ENCODE results near the gene PLEKHF1. TPM values are rescaled to one million over a fixed set of nuclear protein-coding genes. Genes with fewer than 3 reads are reported as not detected.

PLEKHF1 gene
- polyA plus RNA-seq, 10 donors = 2.7 to 4.9 (median 3.6) TPM

DNA sequence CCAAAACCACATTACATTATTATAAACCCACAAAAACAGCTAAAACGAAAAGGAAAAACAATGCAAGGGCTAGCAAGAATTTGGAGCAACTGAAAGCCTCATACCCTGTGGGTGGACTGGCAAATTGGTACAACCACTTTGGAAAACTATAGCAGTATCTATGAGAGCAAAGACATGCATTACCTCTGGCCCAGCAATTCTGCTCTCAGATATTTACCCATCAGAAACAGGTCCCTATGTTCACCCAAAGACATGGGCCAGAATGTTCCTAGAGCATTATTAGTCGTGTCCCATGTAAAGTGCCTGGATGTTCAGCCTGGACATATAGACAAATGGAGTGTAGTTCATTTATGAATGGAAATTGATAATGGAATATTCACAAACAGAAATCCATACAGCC lies 31.3 kb upstream of the PLEKHF1 start:
- no peak for DNase-seq

DNA sequence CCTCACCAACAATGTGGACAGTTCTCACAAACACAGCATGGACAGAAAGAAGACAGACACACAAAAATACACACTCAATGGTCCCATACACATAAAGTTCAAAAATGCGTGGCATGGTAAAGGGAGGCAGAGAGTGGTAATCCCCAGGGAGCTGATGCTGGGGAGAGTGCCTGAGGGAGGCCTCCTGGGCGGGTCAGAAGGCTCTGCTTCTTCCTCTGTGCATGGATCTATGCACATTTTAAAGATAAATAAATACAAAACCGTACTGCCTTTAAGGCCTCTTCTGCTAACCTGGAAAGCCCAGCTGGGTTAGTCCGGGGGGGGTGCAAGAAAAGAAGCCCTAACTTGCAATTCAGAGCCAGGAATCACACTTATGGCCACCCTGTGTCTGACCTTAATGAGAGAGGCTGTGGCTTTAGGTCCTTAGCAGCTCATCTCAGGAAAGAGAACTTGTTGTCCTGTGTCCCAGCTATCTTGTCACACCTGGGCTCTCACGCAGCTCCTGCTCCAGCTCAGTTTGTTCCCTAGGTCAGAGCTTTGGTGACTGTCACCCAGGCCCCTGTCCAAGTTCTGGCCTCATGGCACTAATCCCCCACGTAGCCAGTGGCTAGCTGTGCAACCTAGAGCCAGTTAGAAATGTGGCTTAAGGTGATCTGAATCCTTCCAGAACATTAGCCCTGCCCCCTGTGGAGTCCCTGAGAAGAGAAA lies 30.7 kb upstream of the PLEKHF1 start:
- no peak for DNase-seq

DNA sequence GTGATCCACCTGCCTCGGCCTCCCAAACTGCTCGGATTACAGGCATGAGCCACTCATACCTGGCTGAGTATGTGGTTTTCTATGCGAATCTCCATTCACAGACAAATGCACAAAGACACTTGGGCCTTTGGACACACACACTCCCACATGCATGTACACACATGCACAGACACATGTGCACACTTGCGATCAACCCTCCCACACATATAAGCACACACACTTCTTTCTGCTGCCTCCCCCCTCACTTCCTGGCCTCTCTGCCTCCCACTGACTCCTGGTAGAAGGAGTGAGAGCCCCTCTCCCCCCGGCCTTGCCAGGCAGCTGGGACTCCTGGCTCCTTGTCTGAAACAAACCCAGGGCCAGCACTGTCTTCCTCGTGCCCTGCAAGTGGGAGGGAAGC lies 29.3 kb upstream of the PLEKHF1 start:
- DNase-seq = no peak

DNA sequence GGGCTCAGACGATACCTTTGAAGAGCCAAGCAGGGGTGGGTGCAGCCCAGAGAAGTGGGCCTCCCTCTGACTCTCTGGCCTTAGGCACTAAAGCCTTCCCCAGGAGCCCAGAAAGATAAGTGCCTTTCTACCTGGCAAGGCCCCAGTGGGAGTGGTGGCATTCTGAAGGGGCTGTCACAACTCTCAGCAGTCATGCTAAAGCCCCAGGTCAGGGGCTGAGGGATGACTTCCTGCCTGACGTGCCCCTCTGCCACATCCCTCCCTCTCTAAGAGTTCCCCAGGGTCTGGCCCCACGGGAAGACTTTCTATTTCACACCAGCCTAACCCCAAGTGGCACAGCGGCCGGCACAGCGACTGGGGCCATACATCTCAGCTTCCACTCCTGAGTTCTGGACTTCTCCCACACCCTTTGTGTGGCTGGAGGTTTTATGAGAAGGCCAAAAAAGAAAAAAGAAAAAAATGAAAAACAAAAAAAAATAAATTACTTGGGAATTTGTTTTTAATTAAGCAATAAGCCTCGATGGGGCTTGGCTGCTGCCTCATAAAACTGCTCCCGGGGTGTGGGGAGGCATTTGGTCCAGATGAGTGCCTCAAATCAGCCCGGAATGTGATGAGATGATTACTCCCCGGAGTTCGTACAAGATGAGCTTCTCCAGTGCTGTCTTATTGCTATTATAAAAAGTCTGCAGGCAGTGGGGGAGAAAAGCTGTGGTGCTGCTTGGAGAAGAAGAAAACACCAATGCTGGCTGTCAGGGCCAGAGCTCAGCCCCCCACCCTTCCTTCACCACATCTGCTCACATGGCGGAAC lies 28.5 kb upstream of the PLEKHF1 start:
- peak in 2 of 3 donors; percentile 19 to 51 for DNase-seq

DNA sequence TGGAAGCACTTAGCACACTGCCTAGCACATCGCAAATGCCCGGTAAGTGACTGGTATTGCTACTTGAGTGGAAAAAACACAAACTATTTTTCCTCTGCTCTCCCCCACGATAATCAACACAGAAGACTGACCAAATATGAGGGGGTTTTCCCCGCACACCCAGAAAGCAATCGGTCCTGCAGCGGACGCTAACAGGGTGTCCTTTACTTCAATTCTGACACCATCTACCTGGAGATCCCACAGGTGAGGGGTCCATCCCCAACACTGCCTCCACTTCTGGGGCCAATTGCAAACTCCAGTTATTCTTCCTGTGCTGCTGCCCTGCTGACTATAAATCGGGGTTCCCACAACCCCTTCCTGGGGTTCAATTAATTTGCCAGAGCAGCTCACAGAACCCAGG lies 26.2 kb upstream of the PLEKHF1 start:
- DNase-seq = no peak

DNA sequence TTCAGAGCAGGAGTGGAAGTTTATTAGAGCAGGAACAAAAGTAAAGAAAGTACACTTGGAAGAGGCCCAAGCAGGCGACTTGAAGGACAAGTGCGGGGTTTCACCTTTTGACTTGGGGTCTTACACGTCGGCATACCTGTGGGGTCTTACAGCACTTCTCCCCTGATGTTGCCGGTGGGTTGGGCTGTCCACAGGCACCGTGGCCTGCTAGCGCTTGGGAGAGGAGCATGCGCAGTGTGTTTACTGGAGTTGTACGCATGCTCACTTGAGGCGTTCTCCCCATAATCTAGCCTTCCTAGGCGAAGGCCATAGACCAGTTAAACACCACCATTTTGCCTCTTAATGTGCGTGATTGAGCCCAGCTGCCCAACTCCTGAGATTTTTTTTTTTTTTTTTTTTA lies 25.0 kb upstream of the PLEKHF1 start:
- DNase-seq = no peak

DNA sequence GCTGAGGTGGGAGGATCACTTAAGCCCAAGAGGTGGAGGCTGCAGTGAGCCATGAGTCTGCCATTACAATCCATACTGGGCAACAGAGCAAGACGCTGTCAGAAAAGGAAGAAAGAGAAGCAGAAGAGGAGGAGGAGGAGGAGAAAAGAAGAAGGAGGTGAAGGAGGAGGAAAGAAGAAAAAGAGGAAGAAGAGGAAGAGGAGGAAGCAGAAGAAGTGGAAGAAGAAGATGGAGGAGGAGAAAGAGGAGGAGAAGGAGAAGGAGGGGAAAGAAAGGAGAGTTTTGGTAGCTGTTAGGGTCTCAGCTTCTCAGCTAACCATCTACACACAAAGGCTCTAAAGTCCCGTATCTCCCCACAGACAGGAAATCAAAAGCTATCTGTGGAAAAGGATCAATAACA lies 23.7 kb upstream of the PLEKHF1 start:
- no peak for DNase-seq

DNA sequence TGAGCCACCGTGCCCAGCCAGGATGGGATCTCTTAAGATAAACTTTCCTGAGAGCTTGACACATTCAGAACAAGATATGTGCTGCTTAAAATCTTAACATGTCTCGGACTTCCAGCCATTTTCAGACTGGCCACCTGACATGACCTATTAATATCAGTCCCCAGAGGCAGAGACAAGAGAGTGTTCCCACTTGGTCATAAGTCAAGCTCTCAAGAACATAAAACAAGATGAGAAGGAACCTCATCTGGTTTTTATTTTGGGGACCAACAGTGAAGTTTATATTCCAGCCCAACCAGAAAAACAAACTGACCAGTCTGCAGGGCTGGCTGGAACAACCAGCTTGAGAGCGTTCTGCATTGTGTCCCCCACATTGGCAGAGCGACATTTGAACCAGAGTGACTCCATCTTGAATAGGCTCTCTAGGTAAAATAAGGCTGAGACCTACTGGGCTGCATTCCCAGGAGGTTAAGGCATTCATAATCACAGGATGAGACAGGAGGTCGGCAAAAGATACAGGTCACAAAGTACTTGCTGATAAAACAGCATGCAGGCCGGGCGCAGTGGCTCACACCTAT lies 21.8 kb upstream of the PLEKHF1 start:
- peak in 1 of 3 donors; percentile 15 for DNase-seq

DNA sequence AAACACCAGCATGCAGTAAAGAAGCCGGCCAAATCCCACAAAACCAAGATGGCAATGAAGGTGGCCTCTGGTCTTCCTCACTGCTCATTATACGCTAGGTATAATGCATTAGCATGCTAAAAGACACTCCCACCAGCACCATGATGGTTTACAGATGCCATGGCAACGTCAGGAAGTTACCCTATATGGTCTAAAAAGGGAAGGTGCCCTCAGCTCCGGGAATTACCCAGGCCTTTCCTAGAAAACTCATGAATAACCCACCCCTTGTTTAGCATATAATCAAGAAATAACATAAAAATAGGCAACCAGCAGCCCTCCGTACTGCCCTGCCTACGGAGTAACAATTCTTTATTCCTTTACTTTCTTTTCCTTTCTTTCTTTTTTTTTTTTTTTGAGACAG lies 21.1 kb upstream of the PLEKHF1 start:
- no peak for DNase-seq

DNA sequence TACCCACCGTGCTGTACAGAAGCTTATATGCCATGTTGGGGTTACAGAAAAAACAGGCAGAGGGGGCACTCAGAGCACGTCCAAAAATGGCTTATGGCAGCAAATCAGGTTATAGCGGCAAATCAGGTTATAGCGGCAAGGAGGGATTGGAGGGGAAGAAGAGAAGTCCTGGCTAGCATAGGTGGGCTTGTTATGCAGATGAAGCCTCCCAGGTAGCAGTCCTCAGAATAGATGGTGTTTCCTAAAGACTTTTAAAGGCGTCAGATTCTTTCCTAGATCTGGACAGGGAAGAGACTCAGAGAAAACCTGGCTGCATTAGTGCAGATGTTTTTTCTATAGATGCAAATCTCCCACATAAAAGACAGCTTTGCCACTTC lies 19.8 kb upstream of the PLEKHF1 start:
- no peak for DNase-seq

DNA sequence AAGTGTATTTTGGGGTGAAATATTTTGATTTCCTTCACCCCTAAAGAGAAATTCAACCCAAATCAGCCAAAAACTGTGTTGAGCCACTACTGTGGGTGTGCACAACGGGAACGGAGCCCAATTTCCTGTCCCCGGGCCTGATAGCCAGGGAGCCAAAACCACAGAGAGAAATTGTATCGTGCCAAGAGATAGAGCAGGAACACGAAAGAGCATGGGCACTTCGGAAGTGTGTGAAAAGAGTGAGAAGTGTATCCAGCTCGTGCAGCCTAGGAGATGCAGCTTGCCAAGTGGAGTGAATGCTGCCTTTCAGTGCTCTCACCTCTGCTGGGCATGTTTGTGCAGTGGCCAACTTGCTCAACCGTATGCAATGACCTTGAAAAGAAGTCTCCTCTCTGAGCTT lies 19.4 kb upstream of the PLEKHF1 start:
- DNase-seq = peak in 1 of 3 donors; percentile 26

DNA sequence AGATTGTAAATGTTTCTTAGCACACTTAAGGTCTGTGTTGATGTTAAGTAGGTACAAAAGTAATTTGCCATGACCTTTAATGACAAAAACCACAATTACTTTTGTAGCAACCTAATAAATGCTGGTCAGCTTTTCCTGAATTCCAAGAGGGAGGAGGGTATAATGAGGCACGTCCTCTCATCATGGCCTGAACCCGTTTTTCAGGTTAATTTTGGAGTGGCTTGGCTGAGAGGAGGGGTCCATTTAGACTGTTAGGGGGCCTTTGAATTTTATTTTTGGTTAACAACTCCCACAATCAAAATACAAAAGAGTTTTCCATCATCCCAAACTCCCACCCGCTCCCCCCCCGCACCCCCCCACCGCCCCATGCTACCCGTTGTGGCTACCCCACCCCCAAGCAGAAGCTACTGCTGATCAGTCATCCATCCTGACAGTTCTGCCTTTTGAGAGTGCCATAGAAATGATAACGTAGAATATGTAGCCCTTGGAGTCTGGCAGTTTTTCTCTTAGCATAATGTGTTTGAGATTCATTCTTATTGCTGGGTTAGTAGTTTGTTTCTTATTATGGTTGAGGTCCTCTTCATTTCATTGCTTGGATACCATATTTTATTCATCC lies 14.4 kb upstream of the PLEKHF1 start:
- DNase-seq = no peak

DNA sequence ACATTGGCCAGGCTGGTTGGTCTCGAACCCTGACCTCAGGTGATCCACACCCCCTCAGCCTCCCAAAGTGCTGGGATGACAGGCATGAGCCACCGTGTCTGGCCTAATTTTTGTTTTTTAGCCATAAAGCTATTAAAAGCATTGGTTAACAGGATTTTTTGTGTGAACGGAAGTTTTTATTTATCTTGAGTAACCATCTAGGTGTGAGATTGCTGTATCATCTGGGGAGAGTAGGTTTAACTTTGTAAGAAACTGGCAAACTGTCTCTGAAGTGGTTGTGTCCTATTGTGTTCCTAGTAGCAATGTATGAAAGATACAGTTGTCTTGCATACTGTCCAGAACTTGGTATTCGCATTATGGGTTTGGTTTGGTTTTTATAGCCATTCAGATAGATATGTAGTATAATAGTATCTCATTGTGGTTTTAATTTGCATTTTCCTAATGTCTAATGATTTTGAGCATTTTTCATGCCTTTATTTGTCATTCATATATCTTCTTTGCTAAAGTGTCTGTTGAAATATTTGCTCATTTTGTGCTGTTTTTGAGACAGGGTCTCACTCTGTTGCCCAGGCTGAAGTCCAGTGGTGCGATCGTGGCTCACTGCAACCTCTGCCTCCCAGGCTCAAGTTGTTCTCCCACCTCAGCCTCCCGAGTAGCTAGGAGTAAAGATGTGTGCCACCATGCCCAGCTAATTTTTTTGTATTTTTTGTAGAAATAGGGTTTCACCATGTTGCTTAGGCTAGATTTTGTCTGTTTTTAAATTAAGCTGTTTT lies 13.5 kb upstream of the PLEKHF1 start:
- no peak for DNase-seq

DNA sequence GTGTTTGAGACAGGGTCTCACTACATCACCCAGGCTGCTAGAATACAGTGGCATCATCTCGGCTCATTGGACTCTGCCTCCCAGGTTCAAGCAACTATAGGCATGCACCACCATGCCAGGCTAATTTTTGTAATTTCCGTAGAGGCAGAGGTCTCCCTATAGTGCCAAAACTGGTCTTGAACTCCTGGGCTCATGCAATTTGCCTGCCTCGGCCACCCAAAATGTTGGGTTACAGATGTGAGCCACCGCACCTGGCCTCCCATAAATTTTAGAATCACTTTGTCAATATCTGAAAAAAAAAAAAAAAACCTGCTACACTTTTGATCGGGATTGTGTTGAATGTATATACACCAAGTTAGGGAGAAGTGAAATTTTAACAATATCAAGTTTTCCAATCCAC lies 11.9 kb upstream of the PLEKHF1 start:
- no peak for DNase-seq

DNA sequence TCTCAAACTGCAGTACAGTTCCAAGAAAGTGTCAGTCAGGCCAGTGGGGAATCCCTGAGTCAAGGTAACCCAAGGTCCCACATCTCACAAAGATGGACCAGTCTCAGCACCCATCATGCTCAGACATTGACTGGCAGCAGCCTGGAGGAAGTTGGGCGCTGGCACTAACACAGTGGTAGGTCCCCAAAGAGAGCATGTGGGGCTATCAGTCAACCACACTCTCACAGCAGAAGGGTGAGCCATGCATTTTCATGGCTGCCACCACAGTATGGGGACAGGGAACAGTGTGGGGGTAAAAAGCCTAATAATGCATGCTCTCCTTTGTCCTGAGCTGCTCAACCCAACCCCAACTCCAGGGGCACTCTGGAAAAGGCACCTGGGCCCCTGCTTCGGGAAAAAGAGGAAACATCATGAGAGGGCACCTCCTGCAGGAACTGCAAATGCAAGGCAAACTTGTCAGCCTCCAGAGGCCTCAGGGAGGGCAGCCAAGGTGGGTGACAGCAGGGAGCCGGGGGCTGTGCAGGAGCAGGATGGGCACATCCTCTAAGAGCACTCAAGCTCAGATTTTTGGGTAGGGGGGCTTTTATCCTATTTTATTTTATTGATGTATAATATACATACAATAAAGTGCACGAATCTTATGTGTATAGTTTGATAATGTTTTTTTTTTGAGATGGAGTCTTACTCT lies 9.5 kb upstream of the PLEKHF1 start:
- no peak for DNase-seq

DNA sequence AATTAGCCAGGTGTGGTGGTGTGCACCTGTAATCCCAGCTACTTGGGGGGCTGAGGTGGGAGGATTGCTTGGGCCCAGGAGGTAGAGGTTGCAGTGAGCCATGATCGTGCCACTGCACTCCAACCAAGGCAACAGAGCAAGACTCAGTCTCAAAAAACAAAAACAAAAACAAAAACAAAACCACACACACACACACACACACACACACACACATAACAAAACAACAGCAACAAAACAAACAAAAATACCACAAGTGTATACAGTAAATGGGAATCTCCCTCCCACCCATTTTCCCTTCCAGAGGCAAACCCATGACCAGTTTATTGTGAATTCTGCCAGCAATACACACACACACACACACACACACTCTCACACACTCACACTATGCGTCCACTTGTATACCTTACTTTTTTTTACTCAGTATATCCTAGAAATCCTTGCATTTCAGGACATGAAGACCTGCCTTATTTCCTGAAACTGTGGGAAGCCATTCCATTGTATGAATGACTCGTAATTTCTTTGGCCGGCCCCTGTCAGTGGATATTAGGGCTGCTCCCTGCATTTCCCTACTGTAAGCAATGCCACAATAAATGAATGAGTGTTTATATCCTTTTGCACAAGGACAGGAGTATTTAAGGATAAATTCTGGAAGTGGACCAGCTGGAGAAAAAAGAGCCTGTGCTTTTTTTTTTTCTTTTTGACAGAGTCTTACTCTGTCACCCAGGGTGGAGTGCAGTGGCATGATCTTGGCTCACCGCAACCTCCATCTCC lies 6.9 kb upstream of the PLEKHF1 start:
- DNase-seq = no peak

DNA sequence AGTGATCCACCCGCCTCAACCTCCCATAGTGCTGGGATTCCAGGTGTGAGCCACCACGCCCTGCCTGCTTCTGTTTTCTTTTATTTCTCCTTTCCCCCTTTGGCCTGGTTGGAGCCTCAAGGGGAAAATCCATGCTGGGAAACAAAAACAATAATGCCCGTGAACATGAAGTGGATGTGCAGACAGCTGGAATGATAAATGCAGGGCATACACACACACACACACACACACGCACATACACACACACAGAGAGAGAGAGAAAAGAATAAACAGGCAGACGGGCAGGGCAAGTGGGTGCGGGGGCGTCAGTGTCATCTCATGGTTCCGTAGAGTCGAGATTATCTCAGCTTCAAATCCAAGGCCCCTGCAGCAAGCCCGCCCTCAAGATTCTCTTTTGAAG lies 4.4 kb upstream of the PLEKHF1 start:
- DNase-seq = no peak

DNA sequence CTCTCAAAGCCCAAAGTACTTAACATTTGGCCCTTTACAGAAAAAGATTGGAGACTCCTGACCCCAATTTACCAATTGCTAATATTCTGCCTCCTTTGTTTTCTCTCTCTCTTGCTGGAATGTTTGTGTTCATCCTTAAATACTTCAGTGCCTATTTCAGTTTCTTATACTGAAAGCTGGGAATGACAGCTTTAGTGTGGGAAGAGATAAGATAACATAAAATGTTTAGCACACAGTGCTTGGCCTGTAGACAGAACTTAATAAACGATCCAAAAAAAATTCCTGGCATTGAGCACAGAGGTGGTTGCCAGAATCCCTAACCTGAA lies 3.0 kb upstream of the PLEKHF1 start:
- no peak for DNase-seq

DNA sequence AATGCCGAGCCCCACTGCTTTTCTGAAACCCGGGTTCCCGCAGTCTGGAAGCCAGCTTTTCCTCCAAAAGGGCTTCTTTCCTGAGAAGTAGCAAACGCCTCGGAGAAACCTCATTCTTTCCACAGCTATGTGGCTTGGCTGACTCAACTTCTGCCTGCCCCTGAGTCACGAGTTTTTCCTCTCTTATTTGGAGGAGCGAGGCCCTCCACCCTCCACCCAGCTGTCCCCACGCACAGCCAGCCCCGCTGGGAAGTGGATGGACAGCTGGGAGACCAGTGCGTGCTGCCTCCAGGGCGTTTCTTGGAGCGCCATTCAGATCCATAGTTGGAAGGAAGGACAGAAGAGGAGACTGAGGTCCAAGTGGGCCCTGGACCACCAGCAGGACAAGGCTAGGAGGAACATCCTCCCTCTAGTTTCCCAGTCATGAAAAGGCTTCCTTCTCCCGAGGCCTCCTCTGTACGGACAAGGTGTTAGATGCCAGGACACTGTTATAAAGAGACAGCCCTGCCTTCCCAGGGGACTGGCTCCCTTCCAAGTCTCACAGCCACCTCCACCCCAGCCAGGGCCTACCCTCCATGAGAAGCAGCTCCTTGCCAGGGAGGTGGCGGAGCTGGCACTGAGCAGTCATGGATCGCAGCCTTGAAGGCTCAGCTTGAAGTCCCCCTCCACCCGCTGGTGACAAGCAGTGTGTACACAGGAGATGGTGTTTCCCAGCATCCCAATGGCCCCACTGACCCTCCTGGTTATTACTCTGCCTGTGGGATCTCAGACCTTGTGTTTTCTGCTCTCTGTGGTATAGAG lies 2.5 kb upstream of the PLEKHF1 start:
- peak; percentile 74 to 88 (median 88) for DNase-seq

Measured in muscle of back (tissue), 11 donors.